ENCODE results near the gene NUDT5. TPM values are rescaled to one million over a fixed set of nuclear protein-coding genes. Genes with fewer than 3 reads are reported as not detected.

Gene NUDT5
- total RNA-seq, 2 donors from 2014 or later, result 41.4 to 89.0 TPM

- Histone ChIP-seq H3K4me3 (no peak overlapping the region), H3K27me3 (no peaks in the 10 kb centered on the region), H3K27ac (no peak overlapping the region), H3K9ac (ENCODE audit: low read depth in 2 of 2, low read length in 2 of 2) (no peak overlapping the region), H3K36me3 (peaks cover 6% of the 10 kb centered on the region), H3K9me3 (no peaks in the 10 kb centered on the region), H3K4me1 (peaks cover 3% of the 10 kb centered on the region)
- intact Hi-C loops (cut with DNase I), result loop anchor here (2.0 kb wide), 1 partner anchor 19 kb away; the partner anchor contains the start of gene NUDT5
- no peak for DNase-seq
- TF ChIP-seq CTCF (IDR thresholded peaks at IDR 0.05), result no peak
Observed at GRCh38 chr10:12213621-12214020, 17.9 kb upstream of the NUDT5 start.

- DNase-seq, result no peak
- Histone ChIP-seq H3K9me3 (no peaks in the 10 kb centered on the region), H3K9ac (ENCODE audit: low read depth in 2 of 2, low read length in 2 of 2) (no peak overlapping the region), H3K4me1 (peaks cover 3% of the 10 kb centered on the region), H3K36me3 (peaks cover 6% of the 10 kb centered on the region), H3K4me3 (no peak overlapping the region), H3K27me3 (no peaks in the 10 kb centered on the region), H3K27ac (no peak overlapping the region)
- TF ChIP-seq CTCF (IDR thresholded peaks at IDR 0.05), result no peak
- intact Hi-C loops (cut with DNase I), result loop anchor here (2.0 kb wide), 1 partner anchor 18 kb away; the partner anchor contains the start of gene NUDT5
Observed at GRCh38 chr10:12212454-12212853, 16.8 kb upstream of the NUDT5 start.

GRCh38 chr10:12208460-12208859 is 12.8 kb upstream of the NUDT5 start:
- Histone ChIP-seq H3K27ac (no peak overlapping the region), H3K27me3 (no peaks in the 10 kb centered on the region), H3K9me3 (no peaks in the 10 kb centered on the region), H3K9ac (ENCODE audit: low read depth in 2 of 2, low read length in 2 of 2) (no peak overlapping the region), H3K4me1 (no peaks in the 10 kb centered on the region), H3K4me3 (no peak overlapping the region), H3K36me3 (peaks cover 6% of the 10 kb centered on the region)
- no peak for DNase-seq
- intact Hi-C loops (cut with DNase I), result no loop called here
- no peak for TF ChIP-seq CTCF (IDR thresholded peaks at IDR 0.05)

- Histone ChIP-seq H3K9ac (ENCODE audit: low read depth in 2 of 2, low read length in 2 of 2) (no peak overlapping the region), H3K27ac (no peak overlapping the region), H3K4me3 (no peak overlapping the region), H3K36me3 (peaks cover 6% of the 10 kb centered on the region), H3K27me3 (no peaks in the 10 kb centered on the region), H3K4me1 (no peaks in the 10 kb centered on the region), H3K9me3 (no peaks in the 10 kb centered on the region)
- intact Hi-C loops (cut with DNase I), result no loop called here
- no peak for DNase-seq
- TF ChIP-seq CTCF (IDR thresholded peaks at IDR 0.05), result no peak
Observed at GRCh38 chr10:12207114-12207513, 11.4 kb upstream of the NUDT5 start.

GRCh38 chr10:12205082-12205481 is 9.4 kb upstream of the NUDT5 start:
- intact Hi-C loops (cut with DNase I), result no loop called here
- DNase-seq, result no peak
- H3K9ac ChIP-seq (ENCODE audit: low read depth in 2 of 2, low read length in 2 of 2), result no peak overlapping the region
- H3K9me3 ChIP-seq, result no peaks in the 10 kb centered on the region
- no peak overlapping the region for H3K4me3 ChIP-seq
- H3K27ac ChIP-seq, result no peak overlapping the region
- no peaks in the 10 kb centered on the region for H3K27me3 ChIP-seq
- H3K4me1 ChIP-seq, result no peaks in the 10 kb centered on the region
- TF ChIP-seq CTCF (IDR thresholded peaks at IDR 0.05), result no peak
- no peaks in the 10 kb centered on the region for H3K36me3 ChIP-seq

All from colonic mucosa (tissue), 4 donors.